NCI-H774 (cell line): ENCODE results near the gene KCNB1.

Source experiments
- DNase-seq: peaks from one replicate; lab custom pipeline; 2025; lab: John Stamatoyannopoulos, UW

KCNB1 gene

DNA sequence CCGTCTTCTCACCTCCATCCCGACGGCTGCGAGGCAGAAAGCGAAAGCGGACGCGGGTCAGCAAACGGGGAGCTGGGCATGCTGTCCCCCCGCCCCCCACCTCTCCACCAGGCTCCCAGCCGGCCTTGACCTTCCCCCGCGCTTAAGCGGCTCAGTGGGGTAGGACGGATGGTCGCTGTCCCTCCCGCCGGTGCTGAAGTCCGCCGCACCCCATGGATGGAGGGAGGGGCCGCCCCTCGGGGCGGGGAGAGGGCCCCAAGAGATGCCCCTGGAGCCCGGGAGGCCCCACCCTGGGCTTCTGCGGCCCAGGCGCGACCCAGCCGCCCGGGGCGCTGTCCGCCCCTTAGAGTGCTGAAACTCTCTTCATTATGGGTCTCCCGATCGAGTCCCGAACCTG lies at the start of gene KCNB1:
TSS of gene KCNB1 (minus strand) at position 48 of the 397 bp plus-strand sequence. CDS start 188 bp downstream, outside the sequence.
- no peak for DNase-seq

- no peak for DNase-seq
Measured at GRCh38 chr20:49529470-49529869, 47.0 kb upstream of the KCNB1 start.

DNA sequence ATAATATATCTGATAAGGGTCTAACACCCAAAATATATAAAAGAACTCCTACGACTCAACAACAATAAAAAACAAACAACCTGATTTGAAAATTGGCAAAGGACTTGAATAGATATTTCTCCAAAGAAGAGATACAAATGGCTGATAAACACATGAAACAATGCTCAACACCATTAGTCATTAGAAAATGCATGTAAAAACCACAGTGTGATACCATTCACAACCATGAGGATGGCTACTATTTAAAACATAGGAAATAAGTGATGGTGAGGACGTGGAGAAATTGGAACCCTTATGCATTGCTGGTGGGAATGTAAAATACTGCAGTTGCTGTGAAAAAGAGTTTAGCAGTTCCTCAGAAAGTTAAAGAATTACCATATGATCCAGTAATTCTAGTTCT lies 44.1 kb upstream of the KCNB1 start:
- DNase-seq, result no peak

GRCh38 chr20:49526056-49526455 lies 43.6 kb upstream of the KCNB1 start:
- DNase-seq, result no peak

DNA sequence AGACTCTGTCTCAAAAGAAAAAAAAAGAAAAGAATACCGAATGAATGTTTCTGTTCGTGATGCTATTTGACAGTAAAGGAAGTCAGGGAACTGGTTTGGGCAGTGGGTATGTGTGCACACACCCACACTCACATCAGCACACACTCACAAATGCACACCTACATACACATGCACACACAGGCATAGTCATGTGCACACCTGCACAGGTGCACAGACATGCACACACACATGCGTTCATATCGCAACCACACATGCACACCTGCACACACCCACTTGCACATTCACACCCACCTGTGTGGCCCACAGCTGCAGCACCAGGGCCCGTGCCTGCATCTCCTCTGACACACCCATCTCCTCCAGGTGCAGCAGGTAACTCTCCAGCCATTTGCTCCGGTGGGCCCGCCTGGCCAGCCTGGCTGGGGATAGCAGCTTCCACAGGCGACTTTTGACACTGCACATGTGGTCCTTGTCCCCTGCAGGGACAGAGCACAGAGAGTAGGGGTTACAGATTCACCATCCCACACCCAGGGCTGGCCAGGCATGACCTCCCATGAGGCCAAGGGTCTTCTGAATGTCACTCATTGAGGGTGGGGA lies 41.4 kb upstream of the KCNB1 start:
- no peak for DNase-seq

DNA sequence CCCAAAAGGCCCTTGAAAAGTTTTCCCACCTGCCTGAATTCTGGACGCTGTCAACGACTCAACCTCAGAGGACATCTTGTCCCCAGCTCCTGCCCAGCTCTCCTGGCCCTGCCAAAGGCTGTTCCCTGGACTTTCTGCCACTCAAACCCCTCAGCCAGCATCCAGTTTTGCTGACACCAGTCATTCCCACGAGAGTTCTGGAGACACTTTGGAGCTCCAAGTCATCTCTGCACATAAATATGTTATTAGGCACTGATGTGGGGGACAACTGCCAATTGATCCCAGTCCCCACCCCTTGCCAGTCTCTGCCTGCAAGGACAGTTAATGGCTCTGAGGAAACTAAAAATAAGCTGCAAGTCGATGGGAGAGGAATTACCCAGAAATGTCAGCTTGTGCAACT lies 38.9 kb upstream of the KCNB1 start:
- DNase-seq, result no peak

DNA sequence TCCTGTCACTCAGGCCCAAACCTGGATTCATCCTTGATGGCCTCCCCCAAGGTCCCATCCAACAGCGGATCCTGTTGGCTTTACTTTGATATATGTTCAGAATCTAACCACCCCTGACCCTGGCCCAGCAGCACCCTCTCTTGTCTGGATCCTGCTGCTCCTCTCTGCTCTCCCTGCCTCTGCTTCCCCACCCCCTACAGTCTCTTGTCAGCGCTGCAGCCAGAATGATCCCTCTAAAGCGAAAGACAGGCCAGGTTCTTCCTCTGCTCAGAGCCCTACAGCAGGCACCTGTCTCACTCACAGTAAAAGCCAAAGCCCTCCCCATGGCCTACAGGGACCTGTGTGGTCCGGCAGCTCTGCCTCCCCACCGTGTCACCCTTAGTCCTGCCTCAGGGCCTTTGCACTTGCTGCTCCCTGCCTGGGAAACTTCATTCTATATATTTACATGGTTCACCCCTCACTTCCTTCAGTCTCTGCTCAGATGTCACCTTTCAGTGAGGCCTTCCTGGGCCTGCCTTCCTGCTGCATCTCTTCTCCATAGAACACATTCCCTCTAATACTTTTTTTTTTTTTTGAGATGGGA lies 37.4 kb upstream of the KCNB1 start:
- DNase-seq, result no peak

DNA sequence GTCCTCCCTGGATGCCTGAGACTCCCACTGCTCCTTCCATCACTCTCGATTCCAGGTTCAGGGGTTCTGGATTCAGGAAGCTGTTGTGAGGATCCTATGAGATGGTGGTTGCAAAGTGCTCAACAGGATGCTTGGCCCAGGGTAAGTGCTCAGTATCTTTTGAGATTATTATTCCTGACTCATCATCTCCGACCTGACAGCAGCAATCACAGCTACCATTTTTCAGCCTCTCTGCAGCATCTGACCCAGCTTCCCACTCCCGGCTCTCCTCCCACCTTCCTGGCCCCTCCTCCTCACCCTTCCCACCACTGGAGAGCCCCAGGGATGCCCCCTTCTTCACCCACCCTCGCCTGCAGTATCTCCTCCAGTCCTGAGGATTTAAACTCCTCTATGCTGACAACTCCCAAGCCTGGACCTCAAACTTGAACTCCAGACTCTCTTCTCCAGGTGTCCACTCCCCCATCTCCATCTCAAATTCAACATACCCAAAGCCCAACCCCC lies 36.8 kb upstream of the KCNB1 start:
- no peak for DNase-seq

DNA sequence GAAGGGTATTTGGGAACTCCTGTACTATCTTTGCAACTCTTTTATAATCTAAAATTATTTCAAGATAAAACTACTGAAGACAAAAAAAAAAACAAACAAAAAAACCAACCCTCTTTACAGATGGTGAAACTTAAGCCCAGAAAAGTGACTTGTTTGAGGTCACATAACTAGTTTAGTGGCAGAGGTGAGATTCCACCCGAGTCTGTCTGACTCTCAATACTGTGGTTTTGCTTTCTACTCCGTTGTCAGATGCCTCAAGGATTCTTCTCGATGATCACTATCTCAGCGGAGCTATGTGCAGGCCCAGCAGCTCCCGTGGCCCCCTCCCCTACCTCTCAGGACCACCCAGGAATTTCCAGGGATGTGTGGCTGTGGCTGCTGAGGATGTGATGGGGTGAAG lies 36.1 kb upstream of the KCNB1 start:
- no peak for DNase-seq

DNA sequence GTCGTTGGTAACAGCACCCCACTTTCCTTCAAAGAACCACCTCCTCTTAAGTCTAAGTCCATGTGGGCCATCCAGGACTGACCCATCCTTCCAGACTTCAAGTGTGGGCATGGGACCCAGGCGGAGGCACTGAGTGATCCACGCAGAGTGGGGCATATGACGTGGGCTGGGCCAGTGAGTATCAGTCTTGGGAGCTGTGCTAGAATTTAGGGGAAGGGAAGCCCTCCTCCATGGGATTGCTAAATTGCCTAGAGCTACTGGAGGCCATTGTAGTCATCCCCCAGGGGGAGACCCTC lies 35.3 kb upstream of the KCNB1 start:
- DNase-seq, result no peak

GRCh38 chr20:49516916-49517804 lies 34.7 kb upstream of the KCNB1 start:
- DNase-seq, result no peak

DNA sequence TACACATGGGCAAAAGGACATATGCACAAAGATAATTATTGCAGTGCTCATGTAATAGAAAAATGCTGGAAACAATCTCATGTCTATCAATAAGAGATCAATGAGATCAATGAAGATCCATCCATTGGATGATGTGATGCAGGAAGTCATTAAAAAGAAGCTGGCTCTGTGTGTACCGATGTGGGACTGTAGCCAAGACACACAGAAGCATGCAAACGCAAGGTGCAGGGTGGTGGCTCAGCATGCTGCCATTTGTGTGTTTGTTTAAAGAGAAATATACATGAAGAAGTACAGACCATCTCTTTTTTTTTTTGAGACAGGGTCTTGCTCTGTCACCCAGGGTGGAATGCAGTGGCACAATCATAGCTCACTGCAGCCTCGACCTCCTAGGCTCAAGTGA lies 33.1 kb upstream of the KCNB1 start:
- peak; percentile 67 for DNase-seq

DNA sequence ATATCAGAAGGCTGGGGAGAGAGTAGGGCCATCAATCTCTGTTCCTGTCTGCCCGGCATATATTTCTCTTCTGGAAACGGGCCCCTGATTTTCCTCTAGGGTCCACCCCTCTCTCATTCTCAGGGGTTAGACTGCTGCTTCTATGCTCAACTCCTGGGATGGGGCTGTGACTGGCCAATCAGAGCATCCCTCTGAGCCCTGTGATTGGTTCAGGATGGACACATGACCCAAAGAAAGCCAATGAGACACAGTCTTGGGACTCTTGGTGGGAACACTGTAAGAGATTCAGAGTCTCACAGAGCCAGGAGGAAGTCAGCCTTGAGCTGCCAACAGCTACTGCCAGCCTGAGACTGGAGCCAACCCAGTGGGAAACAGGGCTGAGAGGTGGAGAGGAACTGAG lies 31.0 kb upstream of the KCNB1 start:
- no peak for DNase-seq

GRCh38 chr20:49513009-49513408 lies 30.5 kb upstream of the KCNB1 start:
- DNase-seq, result no peak

GRCh38 chr20:49511788-49512525 lies 29.5 kb upstream of the KCNB1 start:
- DNase-seq, result no peak

GRCh38 chr20:49510562-49511122 lies 28.2 kb upstream of the KCNB1 start:
- no peak for DNase-seq

DNA sequence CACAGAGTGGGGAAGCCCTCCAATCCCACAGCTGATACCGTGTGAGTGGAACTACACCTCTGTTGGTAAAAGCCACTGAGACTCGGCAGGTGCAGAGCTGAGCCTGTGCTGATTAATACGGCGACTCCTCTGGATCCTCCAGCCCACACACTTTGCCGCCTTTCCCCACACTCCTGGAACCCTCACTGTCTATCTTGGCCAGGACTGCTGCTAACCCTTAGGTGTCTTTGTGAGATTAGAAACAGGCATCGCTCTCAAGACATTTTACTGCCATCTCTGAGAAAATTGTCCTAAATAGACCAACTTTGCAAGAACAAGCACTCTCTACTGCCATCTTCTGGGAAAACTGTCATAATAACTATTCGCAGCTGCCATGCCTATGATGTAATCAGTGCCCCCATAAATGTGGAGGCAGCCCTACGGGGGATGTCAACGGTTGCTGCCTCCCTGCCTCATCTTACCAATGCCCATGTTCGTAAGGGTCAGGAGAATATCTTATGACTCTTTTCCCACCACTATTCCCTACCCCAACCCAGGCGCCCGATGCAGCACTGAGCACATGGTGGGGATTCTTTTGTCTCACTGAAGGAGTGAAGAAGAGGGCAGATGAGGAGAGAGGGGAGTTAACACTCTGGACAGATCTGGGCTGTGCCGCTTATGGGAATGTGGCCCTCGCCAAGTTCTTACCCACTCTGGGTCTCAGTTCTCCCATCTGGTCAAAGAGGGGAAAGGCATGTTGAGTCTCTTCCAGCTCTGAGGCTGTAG lies 26.1 kb upstream of the KCNB1 start:
- peak; percentile 10 for DNase-seq

DNA sequence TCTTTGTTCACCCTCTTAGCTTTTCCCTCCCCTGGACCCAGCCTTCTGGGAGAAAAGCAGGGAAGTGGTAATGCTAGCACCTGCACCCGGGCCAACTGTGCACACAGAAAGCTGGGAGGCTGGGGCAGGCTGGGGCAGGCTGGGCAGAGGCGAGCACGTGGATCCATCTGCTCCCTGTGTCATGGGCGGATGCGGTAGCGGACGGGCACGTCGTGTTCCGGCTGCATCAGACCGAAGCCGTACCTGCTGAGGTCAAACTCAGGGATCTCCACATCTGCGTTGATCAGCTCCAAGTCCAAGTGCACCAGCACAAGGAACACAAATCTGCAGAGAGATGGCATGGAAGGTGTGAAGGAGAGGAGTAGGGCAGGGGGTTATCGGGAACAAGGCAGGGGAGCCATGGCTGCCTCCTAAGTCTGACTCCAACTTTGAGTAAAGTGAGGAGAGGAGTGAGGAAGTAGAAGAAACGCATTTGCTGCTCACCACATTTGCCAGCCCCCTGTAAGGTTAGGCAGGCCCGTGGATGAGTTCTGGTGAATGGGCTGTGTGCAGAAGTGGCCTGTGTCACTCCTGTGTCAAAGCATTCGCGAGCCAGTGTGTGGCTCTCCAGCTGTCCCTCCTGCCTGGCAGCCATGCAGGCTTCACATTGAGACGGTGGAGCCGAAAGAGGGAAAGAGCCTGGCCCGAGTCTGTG lies 25.4 kb upstream of the KCNB1 start:
- peak; percentile 9 for DNase-seq

GRCh38 chr20:49505518-49505917 lies 23.1 kb upstream of the KCNB1 start:
- DNase-seq, result no peak

GRCh38 chr20:49503176-49503575 lies 20.7 kb upstream of the KCNB1 start:
- DNase-seq, result no peak

GRCh38 chr20:49501917-49502316 lies 19.4 kb upstream of the KCNB1 start:
- no peak for DNase-seq
